ENCODE results near the gene PTPN6. TPM values are rescaled to one million over a fixed set of nuclear protein-coding genes. Genes with fewer than 3 reads are reported as not detected.

PTPN6 gene
- polyA plus RNA-seq, 1 donor from 2014 or later, result not detected

GRCh38 chr12:6929466-6930452, 21.4 kb upstream of the PTPN6 start:
- peak overlapping the region; percentile 77 for H3K4me3 ChIP-seq (ENCODE audit: low read length)
- H3K79me2 ChIP-seq (replicated peaks; ENCODE audit: insufficient read depth, low read length), result peaks cover 53% of the 10 kb centered on the region
- H3K9ac ChIP-seq (ENCODE audit: low read length), result peak overlapping the region; percentile 98
- H3F3A ChIP-seq (ENCODE audit: insufficient read depth, low read length, poor library complexity, severe bottlenecking), result peaks cover 5% of the 10 kb centered on the region
- H4K20me1 ChIP-seq (ENCODE audit: insufficient read depth), result peaks cover 10% of the 10 kb centered on the region
- H3K9me3 ChIP-seq (ENCODE audit: low read length), result no peaks in the 10 kb centered on the region
- H3K27ac ChIP-seq (ENCODE audit: low read length), result peak overlapping the region; percentile 86
- H3K36me3 ChIP-seq (ENCODE audit: insufficient read depth, low read length), result peaks cover 8% of the 10 kb centered on the region
- H2AFZ ChIP-seq (ENCODE audit: low read depth, low read length), result no peak overlapping the region
- no peaks in the 10 kb centered on the region for H3K9me2 ChIP-seq (ENCODE audit: insufficient read depth, low read length)
- no peaks in the 10 kb centered on the region for H3K27me3 ChIP-seq (ENCODE audit: insufficient read depth, low read depth, low read length)
- TF ChIP-seq CTCF (IDR thresholded peaks at IDR 0.05; ENCODE audit: poor library complexity, severe bottlenecking) (no peak), REST (IDR thresholded peaks at IDR 0.05; ENCODE audit: borderline replicate concordance) (no peak), POLR2AphosphoS5 (IDR thresholded peaks at IDR 0.05) (no peak), RAD21 (conservative IDR thresholded peaks at IDR 0.05) (no peak), TAF1 (IDR thresholded peaks at IDR 0.05; ENCODE audit: low read depth) (no peak), EZH2 (IDR thresholded peaks at IDR 0.05; ENCODE audit: borderline replicate concordance, insufficient read depth, low read length, poor library complexity, severe bottlenecking) (no peak), MXI1 (conservative IDR thresholded peaks at IDR 0.05; ENCODE audit: poor library complexity, severe bottlenecking) (no peak), EP300 (conservative IDR thresholded peaks at IDR 0.05; ENCODE audit: poor library complexity, severe bottlenecking) (no peak), SMC3 (conservative IDR thresholded peaks at IDR 0.05; ENCODE audit: poor library complexity) (no peak)
- H3K4me2 ChIP-seq (ENCODE audit: low read length), result peak overlapping the region; percentile 97

- Histone ChIP-seq H3K4me3 (ENCODE audit: low read length) (no peak overlapping the region), H3K4me2 (ENCODE audit: low read length) (no peak overlapping the region), H3K79me2 (replicated peaks; ENCODE audit: insufficient read depth, low read length) (peaks cover 53% of the 10 kb centered on the region), H2AFZ (ENCODE audit: low read depth, low read length) (no peak overlapping the region), H3K27ac (ENCODE audit: low read length) (no peak overlapping the region), H3K36me3 (ENCODE audit: insufficient read depth, low read length) (peaks cover 8% of the 10 kb centered on the region), H3F3A (ENCODE audit: insufficient read depth, low read length, poor library complexity, severe bottlenecking) (no peaks in the 10 kb centered on the region), H4K20me1 (ENCODE audit: insufficient read depth) (peaks cover 10% of the 10 kb centered on the region), H3K27me3 (ENCODE audit: insufficient read depth, low read depth, low read length) (no peaks in the 10 kb centered on the region), H3K9me3 (ENCODE audit: low read length) (no peaks in the 10 kb centered on the region), H3K9me2 (ENCODE audit: insufficient read depth, low read length) (no peaks in the 10 kb centered on the region), H3K9ac (ENCODE audit: low read length) (no peak overlapping the region)
- TF ChIP-seq POLR2AphosphoS5 (IDR thresholded peaks at IDR 0.05) (no peak), EP300 (conservative IDR thresholded peaks at IDR 0.05; ENCODE audit: poor library complexity, severe bottlenecking) (no peak), EZH2 (IDR thresholded peaks at IDR 0.05; ENCODE audit: borderline replicate concordance, insufficient read depth, low read length, poor library complexity, severe bottlenecking) (no peak), MXI1 (conservative IDR thresholded peaks at IDR 0.05; ENCODE audit: poor library complexity, severe bottlenecking) (no peak), RAD21 (conservative IDR thresholded peaks at IDR 0.05) (no peak), TAF1 (IDR thresholded peaks at IDR 0.05; ENCODE audit: low read depth) (no peak), CTCF (IDR thresholded peaks at IDR 0.05; ENCODE audit: poor library complexity, severe bottlenecking) (no peak), SMC3 (conservative IDR thresholded peaks at IDR 0.05; ENCODE audit: poor library complexity) (no peak), REST (IDR thresholded peaks at IDR 0.05; ENCODE audit: borderline replicate concordance) (no peak)
Observed at GRCh38 chr12:6932766-6933165, 18.4 kb upstream of the PTPN6 start.
